HL-60 (cell line): ENCODE measurements around the gene ATP1B1.

Source experiments
- CTCF ChIP-seq: IDR thresholded peaks from one replicate; pipeline ENCODE4 v1.5.1; 2011; ENCODE audit warnings: low read length, control low read depth, inconsistent platforms; ENCODE audit not compliant: insufficient read depth
- GABPA ChIP-seq: IDR thresholded peaks from 2 replicates; pipeline ENCODE4 v1.6.1; 2012; ENCODE audit warnings: low read depth

GRCh38 chr1:169110689-169111447 lies 4.4 kb downstream of the ATP1B1 start:
- TF ChIP-seq GABPA (no peak), CTCF (no peak)
